Measurements from ENCODE around the gene CELA2A. TPM values are rescaled to one million over a fixed set of nuclear protein-coding genes. Genes with fewer than 3 reads are reported as not detected.
"Not testable (repeated sequence)": the region's sequence is repeated elsewhere in the genome, so short reads cannot be mapped to it uniquely, and the experiment has no call there.

Gene CELA2A
- polyA plus RNA-seq, 1 donor (not counting 4 experiments of a cell fraction or from before 2014, with no cell fraction given) = not detected

GRCh38 chr1:15463926-15464322 lies 7.4 kb downstream of the CELA2A start:
- FAIRE-seq; H3K9me3 ChIP-seq (ENCODE audit: control insufficient read depth, low read depth, low read length); H3K4me2 ChIP-seq (ENCODE audit: control insufficient read depth, extremely low read depth, insufficient read depth, low read depth, low read length); H3K36me3 ChIP-seq (ENCODE audit: control insufficient read depth in 2 of 2, extremely low read depth in 1 of 2, insufficient read depth in 2 of 2, low read length in 2 of 2); dilution Hi-C loops (cut with MboI; ENCODE audit: extremely low pct_ligation_motif_present, low sequenced_read_pairs); H3K4me3 ChIP-seq (ENCODE audit: control insufficient read depth in 2 of 3, extremely low read depth in 1 of 3, insufficient read depth in 2 of 3, low read depth in 1 of 3, low read length in 3 of 3); H3K9me1 ChIP-seq (ENCODE audit: control insufficient read depth, extremely low read depth, insufficient read depth, low read length); H3K9ac ChIP-seq (ENCODE audit: control insufficient read depth, extremely low read depth, insufficient read depth, low read length); H3K4me1 ChIP-seq (ENCODE audit: control insufficient read depth, extremely low read depth, insufficient read depth, low read length); H2AFZ ChIP-seq (ENCODE audit: control insufficient read depth, low read length); H3K27me3 ChIP-seq (ENCODE audit: control insufficient read depth, extremely low read depth, insufficient read depth, low read length); H3K79me2 ChIP-seq (ENCODE audit: control insufficient read depth, insufficient read depth, low read length); H4K20me1 ChIP-seq (ENCODE audit: control insufficient read depth, extremely low read depth, insufficient read depth, low read length); DNase-seq (ENCODE audit: low read depth, low spot score); H3K27ac ChIP-seq (ENCODE audit: control insufficient read depth, insufficient read depth, low read length): not testable (repeated sequence)

GRCh38 chr1:15465674-15466073 lies 9.1 kb downstream of the CELA2A start:
- Histone ChIP-seq H3K4me1 (ENCODE audit: control insufficient read depth, extremely low read depth, insufficient read depth, low read length) (peaks cover 7% of the 10 kb centered on the region), H3K9me1 (ENCODE audit: control insufficient read depth, extremely low read depth, insufficient read depth, low read length) (no peaks in the 10 kb centered on the region), H3K27ac (ENCODE audit: control insufficient read depth, insufficient read depth, low read length) (no peak overlapping the region), H4K20me1 (ENCODE audit: control insufficient read depth, extremely low read depth, insufficient read depth, low read length) (no peaks in the 10 kb centered on the region), H2AFZ (ENCODE audit: control insufficient read depth, low read length) (no peak overlapping the region), H3K4me3 (ENCODE audit: control insufficient read depth in 2 of 3, extremely low read depth in 1 of 3, insufficient read depth in 2 of 3, low read depth in 1 of 3, low read length in 3 of 3) (no peak overlapping the region), H3K27me3 (ENCODE audit: control insufficient read depth, extremely low read depth, insufficient read depth, low read length) (no peaks in the 10 kb centered on the region), H3K4me2 (ENCODE audit: control insufficient read depth, extremely low read depth, insufficient read depth, low read depth, low read length) (no peak overlapping the region), H3K79me2 (ENCODE audit: control insufficient read depth, insufficient read depth, low read length) (no peaks in the 10 kb centered on the region), H3K9me3 (ENCODE audit: control insufficient read depth, low read depth, low read length) (no peaks in the 10 kb centered on the region), H3K36me3 (ENCODE audit: control insufficient read depth in 2 of 2, extremely low read depth in 1 of 2, insufficient read depth in 2 of 2, low read length in 2 of 2) (no peaks in the 10 kb centered on the region), H3K9ac (ENCODE audit: control insufficient read depth, extremely low read depth, insufficient read depth, low read length) (no peak overlapping the region)
- no peak for DNase-seq (ENCODE audit: low read depth, low spot score)
- dilution Hi-C loops (cut with MboI; ENCODE audit: extremely low pct_ligation_motif_present, low sequenced_read_pairs) = no loop called here
- no peak for FAIRE-seq
- no peak for TF ChIP-seq EZH2 (IDR thresholded peaks at IDR 0.05; ENCODE audit: low read length)
- TF ChIP-seq CTCF (optimal IDR thresholded peaks at IDR 0.05 in 1 of 3, IDR thresholded peaks at IDR 0.05 in 1 of 3, conservative IDR thresholded peaks at IDR 0.05 in 1 of 3; ENCODE audit: extremely low read depth in 1 of 3, insufficient read depth in 2 of 3, low read length in 3 of 3) = no peak

GRCh38 chr1:15466955-15467625 lies 10.6 kb downstream of the CELA2A start:
- H3K79me2 ChIP-seq (ENCODE audit: control insufficient read depth, insufficient read depth, low read length); dilution Hi-C loops (cut with MboI; ENCODE audit: extremely low pct_ligation_motif_present, low sequenced_read_pairs); H3K9me1 ChIP-seq (ENCODE audit: control insufficient read depth, extremely low read depth, insufficient read depth, low read length); H3K27ac ChIP-seq (ENCODE audit: control insufficient read depth, insufficient read depth, low read length); H3K4me2 ChIP-seq (ENCODE audit: control insufficient read depth, extremely low read depth, insufficient read depth, low read depth, low read length); H3K4me3 ChIP-seq (ENCODE audit: control insufficient read depth in 2 of 3, extremely low read depth in 1 of 3, insufficient read depth in 2 of 3, low read depth in 1 of 3, low read length in 3 of 3); H3K36me3 ChIP-seq (ENCODE audit: control insufficient read depth in 2 of 2, extremely low read depth in 1 of 2, insufficient read depth in 2 of 2, low read length in 2 of 2); H3K27me3 ChIP-seq (ENCODE audit: control insufficient read depth, extremely low read depth, insufficient read depth, low read length); H3K9me3 ChIP-seq (ENCODE audit: control insufficient read depth, low read depth, low read length); DNase-seq (ENCODE audit: low read depth, low spot score); H4K20me1 ChIP-seq (ENCODE audit: control insufficient read depth, extremely low read depth, insufficient read depth, low read length); H2AFZ ChIP-seq (ENCODE audit: control insufficient read depth, low read length); H3K4me1 ChIP-seq (ENCODE audit: control insufficient read depth, extremely low read depth, insufficient read depth, low read length); H3K9ac ChIP-seq (ENCODE audit: control insufficient read depth, extremely low read depth, insufficient read depth, low read length): not testable (repeated sequence)
- peak; percentile 84 for FAIRE-seq

Measured in keratinocyte (primary cell).